NCI-H2196 treated with DMSO at 0.1 percent for 48 hours (cell line): ENCODE data around the gene PRPF6.

Experiments used
- DNase-seq: peaks from one replicate; lab custom pipeline; 2025; ENCODE audit not compliant: unreplicated experiment; lab: John Stamatoyannopoulos, UW

Gene PRPF6

DNA sequence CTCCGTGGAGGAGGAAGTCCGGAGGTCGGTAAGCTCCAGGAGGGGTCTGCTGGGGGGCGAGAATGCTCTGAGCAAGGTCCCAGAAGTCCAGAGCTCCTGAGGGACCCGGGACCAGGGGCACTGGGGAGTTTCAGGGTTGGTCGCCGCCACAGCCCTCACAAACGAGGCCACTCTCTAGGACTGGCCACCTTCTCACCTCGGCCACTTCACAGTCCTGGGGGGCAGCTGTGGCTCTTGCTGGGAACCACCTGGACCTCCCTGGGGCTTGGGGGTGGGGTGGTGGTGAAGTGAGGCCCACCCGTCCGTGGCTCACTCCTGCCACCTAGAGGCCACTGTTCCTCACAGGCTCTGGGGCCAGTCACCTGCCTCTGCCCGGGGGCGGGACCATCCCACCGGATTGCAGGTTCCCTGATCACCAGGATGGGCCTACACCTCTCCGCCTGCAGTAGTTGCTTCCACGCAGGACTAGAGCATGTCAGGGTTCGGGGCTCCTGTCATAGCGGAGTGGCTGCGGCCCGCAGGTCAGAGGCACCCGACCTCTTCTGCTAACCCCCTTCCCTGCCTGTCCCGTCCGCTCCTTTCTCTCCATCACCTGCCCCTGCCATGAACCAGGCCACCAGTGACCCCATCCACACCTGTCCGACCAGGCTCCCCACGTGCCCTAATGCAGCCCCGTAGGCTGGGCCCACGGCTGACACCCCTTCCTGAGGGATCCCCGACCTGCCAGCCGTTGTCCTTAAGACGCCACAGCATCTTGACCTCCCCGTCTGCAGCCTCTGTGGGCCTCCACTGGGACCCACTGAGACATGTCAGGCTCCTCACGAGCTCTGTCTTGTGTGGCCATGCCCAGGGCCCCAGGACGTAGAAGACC is 76.9 kb downstream of the PRPF6 start:
- peak; percentile 34 for DNase-seq

DNA sequence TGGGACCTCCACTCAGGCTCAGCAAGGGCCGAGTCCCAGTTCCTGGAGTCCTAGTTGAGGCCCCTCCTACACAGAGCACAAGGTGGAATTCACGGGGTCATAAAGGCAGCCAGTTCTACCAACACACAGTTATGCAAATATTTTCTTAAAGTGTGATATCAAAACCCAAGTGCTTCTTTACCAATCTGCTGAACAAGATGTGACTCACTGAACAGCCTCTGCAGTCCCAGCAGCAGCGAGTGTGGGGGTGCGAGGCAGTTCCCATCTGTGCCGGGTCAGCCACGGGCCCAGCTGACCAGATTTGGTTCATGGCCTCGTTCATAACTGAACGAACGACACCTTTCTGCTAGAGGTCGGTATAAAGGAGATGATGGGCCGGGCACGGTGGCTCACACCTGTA is 77.6 kb downstream of the PRPF6 start:
- no peak for DNase-seq

DNA sequence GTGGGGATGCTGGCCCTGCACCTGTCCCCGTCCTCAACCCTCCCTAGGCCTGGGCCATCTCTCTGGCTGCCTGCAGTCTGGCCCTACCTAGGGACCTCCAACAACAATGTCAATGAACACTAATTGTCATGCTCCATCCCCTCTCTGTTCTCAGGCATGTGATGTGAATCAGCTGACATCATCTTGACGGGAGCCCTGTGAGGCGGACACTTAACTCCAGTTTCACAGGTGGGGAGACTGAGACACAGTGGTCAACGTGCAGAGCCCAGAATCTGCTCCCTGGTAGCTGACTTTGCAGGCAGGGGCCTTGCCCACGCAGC is 81.3 kb downstream of the PRPF6 start:
- DNase-seq, result no peak

DNA sequence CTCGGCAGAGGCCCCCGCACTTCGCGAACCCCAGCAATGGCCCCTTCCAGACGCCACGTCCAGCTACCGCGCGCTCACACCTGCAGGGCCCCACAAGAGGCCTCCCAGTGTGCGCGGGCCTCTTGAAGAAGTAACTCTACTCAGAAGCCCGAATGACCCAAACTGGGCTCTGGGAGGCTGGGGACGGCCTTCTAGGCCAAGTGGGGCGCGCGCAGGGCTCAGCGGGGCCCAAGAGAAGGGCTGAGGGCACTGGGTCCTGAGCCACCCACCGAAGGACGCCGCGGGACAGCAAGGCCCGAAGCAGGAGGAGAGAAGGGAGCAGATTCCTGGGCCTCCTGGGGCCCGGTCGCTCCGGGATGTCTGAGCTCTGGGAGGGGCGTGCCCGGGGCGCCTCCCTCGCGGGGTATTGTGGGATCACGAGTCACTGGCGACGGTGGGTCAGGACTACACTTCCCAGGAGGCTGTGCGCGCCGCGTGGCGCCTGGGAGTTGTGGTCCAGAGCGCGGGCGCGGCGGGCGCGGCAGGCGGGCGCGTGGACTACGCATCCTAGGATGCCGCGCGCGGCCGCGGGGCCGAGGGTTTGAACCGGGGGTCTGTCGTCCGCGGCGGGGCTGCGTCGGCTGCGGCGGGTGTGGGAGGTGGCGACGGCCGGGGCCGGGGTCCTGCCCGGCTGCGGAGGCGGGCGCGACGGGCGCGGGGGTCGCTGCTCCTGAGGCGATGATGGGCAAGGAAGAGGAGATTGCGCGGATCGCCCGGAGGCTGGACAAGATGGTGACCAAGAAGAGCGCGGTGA is 81.9 kb downstream of the PRPF6 start, which contains the start of gene TCEA2:
Gene TCEA2, plus strand, starts transcription at position 603 of the 793 bp plus-strand sequence. Its CDS starts 115 bp downstream, at position 718.
- DNase-seq, result peak; percentile 91

DNA sequence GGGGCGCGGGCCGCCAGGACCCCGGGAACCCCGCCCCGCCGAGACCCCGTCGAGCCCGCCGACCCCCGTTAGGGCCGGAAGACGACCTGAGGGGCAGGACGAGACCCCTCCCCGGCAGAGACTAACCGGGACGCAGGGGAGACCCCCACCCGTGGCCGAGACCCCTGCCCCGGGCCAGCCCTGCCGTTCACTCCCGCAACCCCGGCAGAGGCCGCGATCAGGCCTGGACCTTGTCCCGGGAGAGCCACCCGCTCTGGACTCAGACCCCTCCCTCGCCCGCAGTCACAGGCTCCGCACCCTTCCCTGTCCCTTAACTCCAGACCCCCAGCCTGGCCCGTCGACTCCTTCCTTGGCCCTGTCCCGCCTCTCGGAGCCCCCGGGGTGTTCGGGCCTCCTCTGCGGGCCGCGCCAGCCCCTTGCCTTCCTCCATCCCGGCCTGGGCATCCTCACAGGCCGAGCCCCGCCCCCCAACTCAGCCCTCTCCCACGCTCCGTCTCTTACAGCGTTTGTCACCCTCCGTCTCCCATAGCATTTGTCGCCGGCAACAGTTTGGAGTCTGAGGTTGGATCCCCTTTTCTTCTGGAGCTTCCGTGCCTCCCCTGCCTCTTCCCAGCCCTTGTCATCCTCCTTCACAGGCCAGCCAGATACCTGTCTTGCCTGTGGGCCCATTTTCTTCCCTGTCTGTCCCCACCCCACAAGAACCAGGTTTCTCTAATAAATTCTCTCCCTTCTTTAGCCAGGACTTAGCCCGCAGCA is 82.6 kb downstream of the PRPF6 start:
- DNase-seq, result no peak

DNA sequence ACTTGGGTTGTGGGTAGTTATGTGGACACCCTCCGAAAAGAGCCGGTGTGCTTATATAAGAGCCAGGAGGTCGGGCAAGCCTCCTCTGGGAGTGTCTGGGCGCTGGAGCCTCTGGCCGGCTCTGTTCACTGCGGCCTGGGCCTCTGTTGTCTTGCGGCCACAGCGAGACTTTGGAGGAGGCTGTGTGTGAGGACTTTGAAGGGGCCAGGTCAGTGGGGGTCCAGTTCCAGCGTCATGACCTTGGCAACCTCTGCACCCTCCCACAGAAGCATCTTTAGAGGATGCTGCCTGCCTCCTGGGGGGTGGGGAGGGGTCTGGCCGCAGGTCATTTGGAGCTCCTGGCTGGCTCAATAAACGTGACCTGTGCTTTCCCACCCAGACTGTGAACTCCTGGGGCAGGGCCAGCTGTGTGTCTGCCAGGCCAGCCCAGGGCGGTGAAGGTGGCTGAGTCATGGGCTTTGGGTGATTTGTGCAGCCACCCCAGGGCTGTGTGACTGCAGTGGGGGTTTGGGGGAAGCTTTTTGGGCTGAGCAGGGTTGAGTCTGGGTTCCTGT is 83.3 kb downstream of the PRPF6 start:
- DNase-seq, result no peak

DNA sequence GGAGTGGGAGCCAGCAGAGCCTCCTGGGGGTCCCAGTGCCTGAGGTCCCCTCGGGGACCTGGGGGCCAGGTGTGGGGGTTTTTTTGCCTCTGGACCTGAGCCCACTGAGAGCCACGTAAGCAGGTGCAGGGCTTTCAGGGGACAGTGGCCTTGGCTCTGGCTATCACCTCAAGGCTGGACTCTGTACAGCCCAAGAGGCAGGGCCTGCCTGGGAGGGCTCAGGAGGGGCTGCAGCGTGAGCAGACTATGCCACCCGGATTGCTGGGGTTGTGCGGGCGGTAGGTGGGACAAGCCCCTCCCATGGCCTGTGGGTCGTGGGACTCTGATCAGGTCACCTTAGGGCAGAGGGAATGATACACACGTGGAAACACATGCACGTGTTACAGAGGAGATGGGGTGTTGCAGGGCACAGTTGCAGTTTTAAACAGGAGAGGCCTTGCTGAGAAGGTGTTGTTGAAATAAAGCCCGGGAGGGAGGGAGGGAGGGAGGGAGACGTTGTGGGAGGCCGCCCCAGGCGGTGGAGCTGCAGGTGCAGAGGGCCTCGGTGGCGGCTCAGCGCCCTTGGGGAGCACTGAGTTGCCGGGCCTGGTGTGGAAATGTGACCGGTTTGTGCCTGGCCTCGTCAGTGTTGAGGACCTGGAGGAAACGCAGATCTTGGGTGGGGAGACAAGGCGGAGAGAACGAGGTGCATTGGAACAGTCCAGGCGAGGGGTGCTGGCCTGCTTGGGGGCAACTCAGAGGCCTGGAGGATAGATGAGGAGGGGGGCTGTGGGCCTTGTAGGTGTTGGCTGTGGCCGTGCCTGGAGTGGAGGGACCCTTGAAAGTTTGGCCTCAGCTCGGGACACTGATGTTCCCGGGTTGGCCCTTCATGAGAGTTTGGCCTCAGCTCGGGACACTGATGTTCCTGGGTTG is 84.4 kb downstream of the PRPF6 start:
- DNase-seq, result no peak

DNA sequence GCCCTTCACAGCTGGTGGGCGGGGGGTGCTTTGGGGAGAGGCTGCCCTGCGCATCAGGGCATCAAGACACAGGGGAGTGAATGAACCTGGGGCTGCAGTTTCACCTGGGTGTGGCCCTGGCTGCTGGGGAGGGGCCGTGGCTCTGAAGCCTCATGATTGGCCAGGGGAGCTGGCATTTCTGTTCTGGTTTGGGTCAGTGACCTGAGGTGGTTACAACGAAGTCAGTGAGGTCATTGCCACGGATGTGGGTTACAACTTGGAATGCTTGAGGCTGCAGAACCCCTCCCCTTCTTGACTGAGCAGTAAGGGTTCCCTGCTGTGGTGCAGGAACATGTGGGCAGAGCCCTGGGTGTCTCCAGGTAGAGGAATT is 85.0 kb downstream of the PRPF6 start:
- DNase-seq, result no peak

DNA sequence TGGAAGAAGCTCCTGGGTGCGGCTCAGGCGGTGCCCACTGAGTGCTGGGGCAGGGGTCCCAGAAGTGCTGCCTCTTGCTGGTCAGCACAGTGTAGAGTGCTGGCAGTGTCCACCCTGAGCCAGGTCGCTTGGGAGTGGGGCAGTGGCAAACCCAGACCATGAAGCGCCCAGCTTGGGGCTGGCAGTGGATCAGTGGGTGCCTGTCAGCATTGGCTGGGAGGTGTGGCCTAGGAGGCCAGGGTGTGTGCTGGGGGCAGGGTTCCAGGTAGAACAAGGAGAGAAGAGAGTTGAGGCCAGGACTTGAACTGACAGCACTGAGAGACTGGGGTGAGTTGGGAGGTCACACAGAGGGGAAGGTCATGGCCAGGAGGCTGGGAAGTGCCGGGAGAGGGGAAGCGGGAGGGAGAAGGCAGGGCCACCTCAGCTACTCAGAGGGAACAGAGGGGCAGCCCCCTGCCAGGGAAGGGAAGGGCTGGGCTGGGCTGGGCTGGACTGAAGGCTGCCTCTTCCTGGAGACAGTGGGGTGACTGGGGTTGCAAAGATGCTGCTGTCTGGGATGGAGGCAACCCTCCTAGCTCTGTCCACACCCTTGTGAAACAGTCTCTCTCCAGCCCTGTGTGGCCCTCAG is 86.2 kb downstream of the PRPF6 start:
- no peak for DNase-seq

DNA sequence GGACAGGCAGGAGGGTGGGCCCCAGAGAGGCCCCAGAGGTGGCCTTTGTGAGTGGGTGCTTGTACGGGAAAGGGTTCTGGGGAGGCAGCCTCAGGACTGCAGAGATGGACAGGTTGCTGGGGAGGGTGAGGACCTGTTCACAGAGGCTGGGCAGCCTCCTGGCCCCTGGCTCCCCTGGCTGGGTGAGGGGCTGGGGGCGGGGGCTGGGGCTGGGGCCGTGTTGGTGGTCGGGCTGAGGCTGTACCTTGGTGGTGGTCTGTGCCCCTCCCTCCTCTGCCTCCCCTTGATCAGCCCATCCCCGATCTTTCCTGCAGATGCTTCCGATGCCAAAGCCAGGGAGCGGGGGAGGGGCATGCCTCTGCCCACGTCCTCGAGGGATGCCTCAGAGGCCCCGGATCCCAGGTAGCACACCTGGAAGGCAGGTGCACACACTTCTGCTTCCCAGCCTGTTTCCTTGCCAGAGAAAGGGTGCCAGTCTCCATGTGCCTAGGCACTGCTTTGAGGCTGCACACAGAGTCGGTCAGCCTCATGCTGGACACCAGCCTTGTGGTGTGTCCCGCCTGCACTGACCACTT is 86.9 kb downstream of the PRPF6 start:
- no peak for DNase-seq

DNA sequence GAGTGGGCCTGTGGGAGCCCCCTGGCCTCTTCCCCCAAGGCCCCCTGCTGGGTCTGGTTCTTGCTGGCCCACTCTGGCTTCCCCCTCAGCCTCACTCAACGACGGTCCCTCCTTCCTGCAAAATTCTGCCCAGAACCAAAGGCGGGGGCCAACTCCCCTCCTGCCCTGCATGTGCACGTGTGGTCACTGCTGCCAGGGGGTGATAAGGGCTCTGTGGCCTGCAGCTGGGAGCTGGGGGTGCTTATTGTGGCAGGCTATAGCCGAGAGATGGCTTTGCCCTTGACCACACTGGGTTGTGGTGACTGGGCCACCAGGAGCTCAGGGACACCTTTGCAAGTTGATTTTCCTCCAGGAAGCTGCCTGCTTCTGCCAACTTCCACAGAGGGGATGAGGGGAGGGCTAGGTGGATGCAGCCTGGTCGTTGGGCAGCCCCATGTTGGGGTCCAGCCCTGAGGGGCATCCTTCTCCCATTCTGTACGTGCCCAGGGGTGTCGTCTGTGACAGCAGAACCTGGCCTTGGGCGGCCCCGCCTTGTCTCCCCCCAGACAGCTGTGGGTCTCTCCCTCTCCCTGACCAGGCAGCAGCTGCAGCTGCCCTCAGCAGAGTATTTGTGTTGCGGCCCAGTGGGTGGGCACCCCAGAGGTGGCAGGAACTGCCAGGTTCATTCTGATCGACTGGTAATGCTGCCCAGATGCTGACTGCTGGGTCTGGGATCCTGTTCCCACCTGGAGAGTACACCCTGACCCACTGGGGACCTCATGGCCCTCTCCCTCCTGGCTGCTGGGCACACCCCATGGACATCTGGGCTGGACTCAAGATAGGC is 87.7 kb downstream of the PRPF6 start:
- DNase-seq, result no peak

DNA sequence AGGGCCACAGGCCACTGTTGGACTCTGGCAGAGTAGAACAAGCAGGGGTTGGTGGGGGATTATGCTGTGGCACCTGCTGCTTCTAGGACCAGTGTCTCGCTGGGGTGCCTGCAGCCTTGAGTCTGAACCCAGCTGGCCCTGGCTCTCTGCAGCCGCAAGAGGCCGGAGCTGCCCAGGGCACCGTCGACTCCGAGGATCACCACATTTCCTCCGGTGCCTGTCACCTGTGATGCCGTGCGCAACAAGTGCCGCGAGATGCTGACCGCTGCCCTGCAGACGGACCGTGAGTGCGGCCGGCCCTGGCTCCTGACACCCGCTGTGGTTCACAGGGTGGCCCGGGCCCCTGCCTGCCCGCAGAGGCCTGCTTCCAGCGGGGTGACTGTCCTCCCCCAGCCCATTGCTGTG is 88.3 kb downstream of the PRPF6 start:
- DNase-seq, result no peak

DNA sequence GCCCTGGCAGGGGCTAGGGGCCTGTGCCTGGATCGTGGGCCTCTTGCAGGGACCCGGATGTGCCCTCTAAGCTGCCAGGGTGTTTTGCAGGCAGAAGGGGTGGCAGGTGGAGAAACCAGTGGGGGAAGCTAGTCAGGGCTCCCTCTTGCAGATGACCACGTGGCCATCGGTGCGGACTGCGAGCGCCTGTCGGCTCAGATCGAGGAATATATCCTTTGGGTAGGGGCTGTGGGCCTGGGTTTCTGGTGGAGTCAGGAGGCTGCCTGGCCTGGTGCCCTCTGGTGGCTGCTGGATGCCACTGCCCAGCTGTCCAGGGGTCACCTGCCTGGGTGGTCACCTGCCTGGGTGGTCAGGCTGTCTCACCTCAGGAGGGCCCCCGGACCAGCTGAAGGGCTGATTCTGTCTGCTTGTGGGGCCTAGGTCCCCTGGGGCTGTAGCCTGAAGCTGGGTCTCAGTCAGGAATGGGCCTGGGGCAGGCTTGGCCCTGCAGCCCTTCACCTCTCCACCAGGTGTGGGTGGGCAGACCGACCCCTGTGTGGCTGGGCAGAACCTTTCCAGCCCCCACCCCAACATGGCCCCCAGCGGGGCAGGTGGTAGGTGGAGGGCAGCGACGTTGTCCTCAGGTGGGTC is 88.8 kb downstream of the PRPF6 start:
- no peak for DNase-seq

DNA sequence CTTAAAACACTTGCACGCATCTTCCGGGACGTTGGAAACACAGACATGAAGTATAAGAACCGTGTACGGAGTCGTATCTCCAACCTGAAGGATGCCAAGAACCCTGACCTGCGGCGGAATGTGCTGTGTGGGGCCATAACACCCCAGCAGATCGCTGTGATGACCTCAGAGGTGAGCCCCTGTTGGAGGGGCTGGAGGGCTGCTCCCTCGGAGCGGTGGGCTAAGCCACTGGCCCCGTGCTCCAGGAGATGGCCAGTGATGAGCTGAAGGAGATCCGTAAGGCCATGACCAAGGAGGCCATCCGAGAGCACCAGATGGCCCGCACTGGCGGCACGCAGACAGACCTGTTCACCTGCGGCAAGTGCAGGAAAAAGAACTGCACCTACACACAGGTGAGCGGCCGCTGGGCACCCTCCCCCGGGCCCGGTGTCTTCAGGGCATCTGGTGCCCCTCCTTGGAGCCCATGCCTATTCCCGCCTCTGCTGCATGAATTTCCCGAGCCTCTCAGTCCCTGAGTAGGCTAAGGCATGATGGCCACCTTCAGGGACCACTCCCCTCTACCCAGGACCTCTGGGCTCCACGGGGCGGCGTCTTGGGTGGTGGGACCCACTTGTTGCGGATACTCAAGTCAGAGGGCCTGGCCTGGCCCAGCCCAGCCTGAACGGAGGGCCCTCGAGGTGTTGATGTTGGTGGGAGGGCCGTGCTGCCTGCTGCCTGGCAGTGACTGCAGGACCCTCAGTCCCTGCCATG is 89.5 kb downstream of the PRPF6 start:
- no peak for DNase-seq

DNA sequence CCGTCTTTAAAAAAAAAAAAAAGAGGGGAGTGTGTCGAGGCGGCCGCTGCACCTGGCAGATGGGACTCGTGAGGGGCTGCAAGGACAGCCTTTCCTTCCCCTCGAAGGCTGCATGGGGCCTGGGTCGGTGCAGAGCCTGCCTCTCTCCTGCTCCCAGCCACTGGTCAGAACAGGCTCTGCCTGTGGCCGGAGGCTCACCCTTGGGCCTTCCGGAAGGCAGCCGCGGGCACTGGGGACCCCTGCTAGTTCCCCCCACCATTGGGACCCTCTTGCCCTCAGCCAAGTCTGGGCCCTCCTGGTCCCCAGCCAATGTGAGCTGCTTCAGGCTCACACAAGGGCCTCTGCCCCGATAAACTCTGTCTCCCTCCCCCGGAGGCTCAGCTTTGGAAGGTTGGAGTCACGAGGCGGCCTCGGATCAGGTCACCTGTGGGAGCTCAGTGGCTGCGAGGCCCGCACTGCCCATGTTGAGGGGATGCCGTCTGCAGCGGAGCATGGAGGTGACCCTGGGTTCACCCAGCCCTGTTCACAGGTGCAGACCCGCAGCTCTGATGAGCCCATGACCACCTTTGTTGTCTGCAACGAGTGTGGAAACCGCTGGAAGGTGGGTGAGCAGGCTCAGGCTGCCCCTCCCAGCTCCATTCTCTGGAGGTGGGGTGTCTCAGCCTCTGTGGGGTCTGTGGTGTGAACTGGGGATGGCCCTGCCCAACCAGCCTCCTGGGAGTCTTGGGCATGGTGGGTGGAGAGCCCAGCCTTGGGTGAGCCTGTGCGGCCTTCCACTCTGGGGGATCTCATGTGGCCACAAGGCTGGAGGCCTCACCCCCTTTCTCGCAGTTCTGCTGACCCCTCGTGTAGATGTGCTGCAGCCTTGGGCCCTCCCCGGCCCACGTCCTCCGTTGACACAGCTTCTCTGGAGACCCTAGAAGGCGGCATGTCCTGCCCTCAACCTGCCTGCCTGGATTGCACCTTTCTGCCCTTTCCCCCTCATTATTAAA is 90.7 kb downstream of the PRPF6 start:
- no peak for DNase-seq

DNA sequence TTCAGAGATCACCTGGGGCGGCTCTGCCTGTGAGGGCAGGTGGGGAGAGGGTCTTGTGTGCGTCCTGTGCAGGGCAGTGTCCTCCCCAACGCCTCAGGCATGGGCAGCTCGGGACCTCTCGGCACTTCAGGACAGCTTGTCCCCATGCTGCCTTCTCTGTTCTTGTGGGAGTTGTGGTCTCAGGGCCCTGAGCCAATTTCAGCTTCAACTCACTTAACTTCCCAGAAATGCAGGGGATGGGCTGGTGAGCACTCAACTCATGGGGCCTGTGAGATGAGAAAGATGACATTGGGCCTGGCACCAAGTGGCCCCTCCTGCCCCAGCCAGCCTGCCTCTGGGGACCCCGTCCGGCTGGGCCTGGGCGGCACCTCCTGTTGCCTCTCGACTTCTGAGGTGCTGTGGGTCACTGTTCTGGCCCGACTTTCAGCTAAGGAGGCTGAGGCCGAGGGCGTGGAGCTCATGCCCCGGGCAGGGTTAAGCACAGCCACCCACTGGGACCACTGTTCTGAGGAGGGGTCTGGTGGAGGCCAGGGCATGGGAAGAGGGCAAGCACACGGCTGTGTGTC is 91.6 kb downstream of the PRPF6 start:
- DNase-seq, result no peak
